Islet of Langerhans (tissue), 1 donor: Measurements from ENCODE around the gene AHSG.
"Not testable (repeated sequence)": the region's sequence is repeated elsewhere in the genome, so short reads cannot be mapped to it uniquely, and the experiment has no call there.

ENCODE experiments used
- FAIRE-seq: peaks from one replicate; lab custom pipeline; 2011; peaks lifted over from hg19 to GRCh38; lab: Jason Lieb, UNC

The AHSG gene

DNA sequence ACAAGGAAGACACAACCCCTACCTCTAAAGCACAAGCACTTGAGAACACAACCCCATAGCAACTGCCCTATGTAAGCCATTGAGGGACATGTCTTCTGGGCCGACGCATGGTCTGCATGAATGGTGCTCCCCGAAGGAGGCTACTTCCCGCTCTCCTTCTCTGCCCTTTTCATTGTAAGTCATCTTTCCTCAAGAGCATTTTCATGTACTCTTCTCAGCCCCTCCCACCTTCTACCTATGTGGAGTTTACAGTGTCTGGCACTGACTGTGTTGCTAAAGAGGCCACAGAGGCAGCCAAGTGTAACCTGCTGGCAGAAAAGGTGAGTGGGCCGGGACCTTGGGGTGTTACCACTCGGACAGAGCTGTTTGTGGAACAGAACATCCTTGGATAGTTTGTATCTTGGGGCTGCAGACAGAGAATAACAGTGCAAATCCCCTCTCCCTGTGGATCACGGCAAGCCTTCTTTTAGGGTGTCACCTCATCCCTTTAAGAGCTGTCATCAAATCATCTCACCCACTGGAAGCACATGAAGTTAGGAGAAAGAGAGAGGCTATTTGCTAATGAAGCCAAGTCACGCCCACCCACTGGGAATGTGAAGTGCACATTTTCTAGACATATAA is 5.6 kb downstream of the AHSG start:
- no peak for FAIRE-seq

DNA sequence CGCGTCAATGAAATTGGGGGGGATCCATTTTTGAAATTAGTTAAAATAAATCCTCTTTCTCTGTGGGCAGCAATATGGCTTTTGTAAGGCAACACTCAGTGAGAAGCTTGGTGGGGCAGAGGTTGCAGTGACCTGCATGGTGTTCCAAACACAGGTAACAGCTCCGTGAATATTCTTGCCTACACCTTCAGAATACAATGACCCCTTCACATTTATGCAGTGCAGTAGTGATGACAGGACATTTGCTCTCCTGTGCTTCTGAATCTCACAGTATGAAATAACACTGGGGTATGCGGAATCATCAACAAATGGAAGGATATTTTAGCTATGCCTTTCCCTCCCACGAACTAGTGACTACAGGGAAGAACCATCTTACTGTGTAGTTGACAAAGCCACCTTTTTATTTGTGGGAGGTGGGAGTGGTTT is 6.9 kb downstream of the AHSG start:
- no peak for FAIRE-seq

DNA sequence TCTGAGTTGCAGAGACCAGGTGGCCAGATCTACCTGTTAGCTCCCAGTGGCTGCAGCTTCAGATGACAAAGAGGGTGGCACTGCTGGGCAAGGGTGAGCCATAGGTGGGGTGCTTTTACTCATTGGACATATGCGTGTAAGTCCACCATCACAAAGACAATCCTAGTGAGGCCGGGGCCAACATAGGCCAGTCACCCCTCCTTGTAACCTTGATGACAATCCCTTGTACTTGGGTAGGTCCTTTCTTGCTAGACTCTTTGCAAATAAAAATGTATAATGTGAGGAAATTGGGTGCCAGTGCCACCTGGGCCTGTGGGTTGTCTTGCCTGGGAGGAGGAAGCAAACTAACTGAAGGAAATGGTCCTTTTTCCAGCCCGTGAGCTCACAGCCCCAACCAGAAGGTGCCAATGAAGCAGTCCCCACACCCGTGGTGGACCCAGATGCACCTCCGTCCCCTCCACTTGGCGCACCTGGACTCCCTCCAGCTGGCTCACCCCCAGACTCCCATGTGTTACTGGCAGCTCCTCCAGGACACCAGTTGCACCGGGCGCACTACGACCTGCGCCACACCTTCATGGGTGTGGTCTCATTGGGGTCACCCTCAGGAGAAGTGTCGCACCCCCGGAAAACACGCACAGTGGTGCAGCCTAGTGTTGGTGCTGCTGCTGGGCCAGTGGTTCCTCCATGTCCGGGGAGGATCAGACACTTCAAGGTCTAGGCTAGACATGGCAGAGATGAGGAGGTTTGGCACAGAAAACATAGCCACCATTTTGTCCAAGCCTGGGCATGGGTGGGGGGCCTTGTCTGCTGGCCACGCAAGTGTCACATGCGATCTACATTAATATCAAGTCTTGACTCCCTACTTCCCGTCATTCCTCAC is 7.6 kb downstream of the AHSG start:
- no peak for FAIRE-seq

DNA sequence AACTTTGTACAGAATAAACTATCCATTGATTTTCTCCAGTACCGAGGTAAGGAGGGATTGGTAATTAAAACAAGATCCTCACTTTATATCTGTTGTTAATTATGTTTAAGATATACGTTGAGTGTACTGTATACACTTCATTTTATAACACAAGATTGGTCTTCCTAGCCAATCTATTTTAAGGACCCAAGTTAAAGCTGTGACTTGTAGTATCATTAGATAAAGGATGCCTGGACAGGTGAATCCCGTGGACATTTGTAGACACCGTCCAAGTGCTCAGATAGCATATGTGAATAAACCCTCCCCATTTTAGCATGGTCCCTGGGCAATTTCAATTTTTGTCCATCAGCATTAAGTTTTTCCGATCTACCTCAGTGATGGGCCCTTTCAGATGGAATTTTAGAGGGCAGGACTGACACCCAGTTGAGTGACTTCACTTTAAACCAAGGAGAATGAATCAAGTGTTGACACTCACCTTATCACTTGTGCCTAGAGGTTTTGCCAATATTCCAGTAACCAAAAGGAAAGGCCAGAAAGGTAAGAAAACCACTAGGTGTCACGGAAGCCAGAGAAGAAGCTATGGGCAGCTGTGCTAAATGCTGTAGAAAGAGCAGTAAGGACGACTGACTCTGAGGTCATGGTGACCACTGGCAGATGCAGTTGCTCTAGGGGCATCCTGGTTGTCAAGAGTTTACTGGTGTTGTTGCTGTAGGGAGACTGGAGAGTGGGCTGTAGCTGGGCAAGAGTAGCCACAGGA is 9.2 kb downstream of the AHSG start:
- FAIRE-seq, result no peak

DNA sequence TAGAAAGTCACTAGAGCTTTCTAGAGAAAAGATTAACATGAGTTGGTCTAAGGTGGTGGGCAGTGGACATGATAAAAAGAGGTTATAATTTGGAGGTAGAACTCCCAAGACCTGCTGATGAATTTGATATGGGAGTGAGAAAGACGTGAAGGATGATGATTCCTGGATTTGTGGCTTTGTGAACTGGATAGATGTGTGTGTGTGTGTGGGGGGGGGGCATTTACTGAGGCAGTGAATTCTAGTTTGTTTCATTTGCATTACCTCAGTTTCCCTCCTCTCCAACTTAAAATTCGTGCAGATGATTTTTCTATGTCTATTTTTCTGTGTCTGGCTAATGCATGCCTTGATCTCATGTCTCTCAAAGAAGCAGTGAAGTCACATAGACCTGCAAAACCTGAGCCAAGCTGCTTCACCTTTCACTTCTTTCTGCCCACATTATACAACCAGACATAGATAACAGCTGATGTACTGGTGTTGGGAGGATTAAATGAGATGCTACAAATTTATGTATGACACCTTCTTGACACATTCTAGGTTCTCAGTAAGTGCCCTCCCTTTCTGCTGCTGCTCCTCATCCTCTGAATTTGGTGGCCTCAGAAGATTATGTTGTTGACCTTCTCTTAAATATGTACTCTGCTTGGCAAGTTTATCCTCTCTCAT is 9.9 kb downstream of the AHSG start:
- FAIRE-seq, result no peak

DNA sequence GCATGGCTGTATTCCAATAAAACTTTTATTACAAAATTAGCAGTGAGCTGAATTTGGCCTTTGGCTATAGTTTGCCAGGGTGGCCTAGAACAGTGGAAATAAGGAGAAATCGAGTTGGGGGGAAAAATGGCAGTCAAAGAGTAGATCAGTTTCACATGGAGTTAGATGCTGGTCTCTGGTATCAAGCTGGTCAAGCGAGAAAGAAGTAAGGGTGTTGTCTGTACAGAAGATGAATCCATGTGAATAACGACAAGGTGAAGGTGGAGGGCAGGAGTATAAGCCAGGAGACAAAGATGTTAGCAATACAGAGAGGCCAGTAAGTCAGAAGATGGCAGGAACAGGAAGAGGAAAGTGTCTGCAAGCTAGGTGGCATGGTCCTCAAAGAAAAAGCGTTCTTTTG is 11.7 kb downstream of the AHSG start:
- FAIRE-seq, result no peak

DNA sequence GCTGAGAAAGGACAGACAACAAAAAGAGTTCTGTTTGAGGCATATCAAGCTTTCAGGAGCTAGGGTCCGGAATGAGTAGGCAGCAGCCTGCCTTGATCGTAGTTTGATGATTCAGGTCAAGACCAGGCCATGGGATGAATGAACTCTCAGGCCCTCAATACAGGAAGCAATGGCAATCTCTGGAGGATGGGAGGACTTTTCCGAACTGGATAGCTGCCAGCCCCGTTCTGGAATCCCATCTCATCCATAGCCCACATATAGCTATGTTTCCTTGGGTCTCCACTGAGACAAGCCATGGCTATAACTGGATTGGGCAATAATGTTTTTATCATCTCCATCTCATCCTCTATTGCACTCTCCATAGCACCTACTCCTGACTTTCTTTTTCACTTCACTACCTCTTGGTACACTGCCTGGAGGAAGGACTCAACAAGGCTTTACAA is 12.8 kb downstream of the AHSG start:
- FAIRE-seq, result no peak

DNA sequence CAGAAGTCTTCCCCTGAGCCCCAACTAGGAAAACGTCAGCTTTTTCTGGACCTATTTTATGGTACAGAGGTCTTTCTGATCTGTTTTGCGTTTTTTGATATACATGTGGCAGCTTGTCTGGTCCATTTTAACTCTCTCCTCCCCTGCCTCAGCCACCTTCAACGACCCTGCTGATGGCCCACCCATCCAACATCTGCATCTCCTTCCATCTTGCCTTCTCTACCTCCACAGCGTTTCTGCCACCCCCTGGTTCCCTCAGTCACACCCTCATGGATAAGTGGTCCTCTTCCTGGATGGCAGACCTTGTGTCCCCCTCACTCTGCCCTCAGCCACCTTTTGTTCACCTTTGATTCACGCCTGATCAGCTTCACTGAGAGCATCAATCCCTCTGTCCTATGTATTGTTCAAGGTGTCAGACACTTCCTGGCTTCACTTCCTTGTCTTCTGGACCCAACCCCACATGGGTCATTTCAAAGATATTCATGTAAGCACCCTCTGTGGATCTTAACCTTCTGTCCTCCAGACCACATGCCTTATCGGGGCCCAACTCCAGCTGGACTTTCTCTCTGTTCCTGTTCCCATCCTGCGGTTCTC is 13.5 kb downstream of the AHSG start:
- no peak for FAIRE-seq

DNA sequence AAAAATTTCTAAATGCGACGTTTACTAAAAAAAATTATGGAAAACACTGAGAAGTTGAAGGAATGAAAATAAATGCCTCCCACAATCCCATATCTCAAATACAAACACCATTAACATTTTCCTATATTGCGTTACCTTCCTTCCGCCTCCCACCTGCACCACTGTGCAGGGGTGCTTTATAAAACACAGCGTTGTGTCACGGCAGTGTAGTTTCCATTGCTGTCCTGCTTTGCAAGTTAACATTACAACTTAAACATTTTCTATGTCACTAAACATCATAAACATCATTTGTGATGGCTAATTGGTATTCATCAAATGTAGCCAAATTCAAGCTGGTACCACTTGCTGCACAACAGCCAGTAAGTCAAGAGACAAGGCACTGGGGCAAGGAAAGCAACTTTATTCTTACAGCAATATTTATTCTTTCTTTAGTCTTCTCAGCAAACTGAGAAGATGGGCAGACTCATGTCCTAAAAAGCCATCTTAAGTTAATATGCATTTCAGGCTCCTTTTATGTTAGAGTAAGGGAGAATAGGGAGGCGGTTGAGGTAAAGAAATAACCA is 15.1 kb downstream of the AHSG start:
- no peak for FAIRE-seq

DNA sequence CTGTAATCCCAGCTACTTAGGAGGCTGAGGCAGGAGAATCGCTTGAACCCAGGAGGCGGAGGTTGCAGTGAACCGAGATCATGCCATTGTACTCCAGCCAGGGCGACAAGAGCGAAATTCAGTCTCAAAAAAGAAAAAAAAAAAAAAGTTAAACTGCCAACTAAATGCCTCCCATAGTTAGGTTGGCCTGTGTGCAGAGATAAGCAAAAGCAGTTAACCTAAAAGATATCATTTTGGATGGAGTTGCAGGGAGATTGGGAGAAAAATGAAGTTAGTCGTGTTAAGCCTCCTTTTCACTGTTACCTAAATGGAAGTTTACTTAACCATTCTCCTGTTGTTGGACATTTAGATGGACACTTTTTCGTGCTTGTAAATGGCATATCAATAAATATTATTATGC is 15.9 kb downstream of the AHSG start:
- no peak for FAIRE-seq

DNA sequence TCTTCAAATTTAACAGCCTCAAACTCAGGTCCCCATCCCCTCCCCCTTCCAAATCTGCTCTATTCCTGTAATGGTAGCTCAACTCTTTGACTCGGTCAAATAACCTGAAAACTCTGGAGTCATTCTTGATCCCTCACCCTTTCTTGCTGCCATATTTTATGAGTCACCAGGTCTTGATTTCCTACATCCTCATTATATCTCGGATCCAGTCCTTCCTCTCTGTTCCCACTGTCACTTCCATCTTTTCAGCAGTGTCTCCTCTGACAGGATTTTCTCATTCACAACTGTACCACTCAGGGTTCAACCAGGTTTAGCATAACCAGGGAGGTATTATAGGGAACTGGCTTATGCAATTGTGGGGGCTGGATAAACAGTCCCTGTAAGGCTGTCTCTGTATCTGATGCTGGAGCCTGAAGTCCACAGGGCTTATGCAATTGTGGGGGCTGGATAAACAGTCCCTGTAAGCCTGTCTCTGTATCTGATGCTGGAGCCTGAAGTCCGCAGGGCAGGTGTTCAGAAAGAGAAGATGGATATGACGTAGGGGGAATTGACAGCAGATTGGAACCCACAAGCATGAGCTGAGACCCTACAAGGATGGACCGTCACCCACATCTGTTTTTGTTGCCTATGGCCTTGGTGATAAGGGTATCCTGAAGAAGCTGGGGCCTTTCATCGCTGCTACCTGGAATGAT is 18.2 kb downstream of the AHSG start:
- FAIRE-seq, result no peak

DNA sequence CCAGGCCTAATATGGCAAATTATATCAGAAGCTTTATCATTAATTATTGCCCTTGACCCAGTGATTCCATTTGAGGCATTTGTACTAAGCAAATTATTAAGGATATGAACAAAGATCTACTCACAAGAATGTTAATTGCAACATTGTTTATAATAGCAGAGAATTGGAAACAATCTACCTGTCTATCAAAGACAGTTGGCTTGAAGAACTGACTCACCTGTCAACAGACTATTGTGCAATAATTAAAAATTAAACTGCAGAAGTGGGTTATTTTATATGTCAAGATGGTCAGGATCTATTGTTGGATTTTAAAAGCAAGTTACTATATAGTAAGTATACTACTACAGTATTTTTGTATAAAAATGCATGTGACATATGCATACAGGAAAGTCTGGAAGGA is 20.6 kb downstream of the AHSG start:
- FAIRE-seq, result no peak

DNA sequence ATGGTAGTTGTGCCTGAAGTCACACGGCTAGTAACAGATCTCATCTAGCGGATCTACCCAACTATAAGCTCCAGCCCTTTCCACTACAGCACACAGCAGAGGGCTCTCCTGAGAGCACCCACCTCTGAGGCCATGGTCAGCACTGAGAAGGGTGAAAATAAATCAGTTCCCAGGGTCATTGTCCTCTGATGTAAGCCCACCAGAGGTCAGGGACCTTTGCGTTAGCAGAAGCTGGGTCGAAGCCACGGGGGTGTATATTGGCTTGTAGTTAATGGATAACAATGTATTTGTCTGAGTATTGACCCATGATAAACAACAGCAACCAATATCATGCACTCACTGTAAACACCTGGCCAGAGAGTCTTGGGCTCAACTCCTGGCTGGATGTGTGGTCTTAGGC is 21.3 kb downstream of the AHSG start:
- FAIRE-seq, result not testable (repeated sequence)

DNA sequence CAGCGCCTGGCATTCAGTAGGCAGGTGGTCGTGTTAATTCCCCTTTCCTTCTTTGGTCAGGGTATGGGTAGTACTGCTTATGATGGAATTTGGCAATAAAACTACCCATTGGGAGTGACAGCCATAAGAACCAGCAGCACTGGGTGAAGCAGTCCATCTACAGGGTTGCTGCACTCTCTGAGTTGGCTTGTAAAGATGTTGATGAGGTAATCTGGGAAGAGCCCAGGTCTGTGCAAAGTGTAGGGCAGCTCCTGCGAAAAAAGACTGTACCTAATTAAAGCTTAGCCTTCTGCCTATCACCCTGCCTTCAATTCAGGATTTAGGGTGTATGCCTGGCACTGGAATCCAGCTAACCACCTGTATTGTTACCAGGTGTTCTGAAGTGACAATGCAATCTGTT is 22.7 kb downstream of the AHSG start:
- no peak for FAIRE-seq

DNA sequence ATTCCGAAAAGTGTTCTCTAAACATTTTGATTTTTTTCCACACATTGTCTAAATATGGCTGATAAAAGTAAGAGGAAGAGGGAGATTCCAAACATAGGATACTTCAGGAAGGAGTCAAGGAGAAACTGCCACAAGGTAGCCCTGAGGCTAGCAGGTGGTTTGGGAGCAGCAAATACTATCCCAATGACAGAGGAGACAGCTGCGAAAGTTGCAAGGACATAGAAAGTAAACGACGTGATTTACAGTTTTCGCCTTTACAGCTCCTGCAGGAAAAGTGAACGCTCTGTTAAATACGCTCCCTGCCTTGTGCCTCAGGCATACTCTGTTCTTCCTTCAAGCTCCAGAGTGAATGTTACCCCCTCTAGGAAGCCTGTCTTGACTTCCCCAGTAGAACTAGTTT is 23.7 kb downstream of the AHSG start:
- no peak for FAIRE-seq

DNA sequence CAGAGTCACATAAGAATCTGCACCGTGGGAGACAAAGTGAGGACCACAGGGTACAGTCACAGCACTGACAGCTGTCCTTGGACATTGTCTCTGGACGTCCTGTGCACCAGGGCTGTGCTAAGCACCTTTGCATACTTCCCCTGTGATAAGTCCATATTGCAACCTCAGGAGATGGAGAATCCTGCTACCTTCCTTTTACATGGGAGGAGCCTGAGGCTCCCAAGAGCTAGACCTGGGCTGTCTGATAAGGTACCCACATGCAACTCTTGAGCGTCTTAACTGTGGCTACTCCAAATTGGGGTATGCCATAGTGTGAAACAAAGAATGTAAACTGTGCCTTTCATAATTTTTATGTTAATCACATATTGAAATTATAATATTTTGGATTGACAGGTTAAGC is 24.8 kb downstream of the AHSG start:
- no peak for FAIRE-seq

DNA sequence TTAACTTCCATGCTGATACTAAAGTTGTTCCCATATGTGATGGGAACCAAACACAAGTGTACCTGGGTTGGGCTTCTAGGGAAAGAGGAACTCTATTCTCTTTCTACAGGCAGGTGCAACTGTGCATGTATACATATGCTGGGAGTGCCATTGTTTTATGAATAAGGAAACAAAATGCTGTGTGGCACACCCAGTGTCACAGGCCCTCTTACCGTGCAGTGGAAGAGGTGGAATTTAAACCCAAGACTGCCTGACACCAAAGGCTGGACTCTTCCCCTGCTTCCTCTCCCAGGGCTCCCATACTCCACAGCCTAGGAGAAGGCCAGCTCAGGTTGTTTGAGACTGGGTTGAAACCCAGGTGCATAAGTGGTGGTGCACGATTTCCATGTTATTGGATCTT is 25.4 kb downstream of the AHSG start:
- no peak for FAIRE-seq

DNA sequence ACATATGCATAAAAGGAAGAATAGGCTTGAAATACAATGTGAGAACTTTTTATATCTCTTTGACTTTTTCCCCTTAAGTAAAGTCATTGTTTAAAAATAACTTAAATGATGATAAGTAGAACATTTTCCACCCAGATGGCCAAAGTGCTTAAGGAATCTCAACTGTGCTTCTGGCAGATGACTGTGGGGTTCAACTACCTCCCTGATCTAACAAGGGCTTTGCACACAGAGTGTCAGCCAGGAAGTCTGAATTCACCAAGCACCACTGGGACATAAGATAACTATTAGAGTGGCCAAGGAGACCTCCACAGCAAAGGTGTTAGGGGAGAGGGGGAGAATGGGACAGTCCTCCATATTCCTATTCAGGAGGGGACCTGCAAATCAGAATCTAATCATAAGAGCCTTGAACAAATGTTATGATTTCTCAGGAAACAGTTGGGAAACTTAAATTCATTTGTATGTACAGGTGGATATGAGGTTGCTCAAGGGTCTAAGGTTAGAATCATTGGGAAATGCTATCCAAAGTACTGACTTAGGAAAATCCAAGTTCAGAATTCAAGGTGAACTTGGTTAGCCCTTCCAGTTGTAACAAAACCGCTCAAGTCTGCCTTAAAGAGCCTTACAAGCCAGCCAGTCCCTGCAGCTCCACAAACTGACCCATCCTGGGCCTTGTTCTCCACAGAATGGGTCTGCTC is 27.1 kb downstream of the AHSG start, which contains the start of gene FETUB:
Gene FETUB (plus strand): TSS at position 622 of the 695 bp plus-strand sequence. CDS start 62 bp downstream, at position 684.
- FAIRE-seq, result no peak

DNA sequence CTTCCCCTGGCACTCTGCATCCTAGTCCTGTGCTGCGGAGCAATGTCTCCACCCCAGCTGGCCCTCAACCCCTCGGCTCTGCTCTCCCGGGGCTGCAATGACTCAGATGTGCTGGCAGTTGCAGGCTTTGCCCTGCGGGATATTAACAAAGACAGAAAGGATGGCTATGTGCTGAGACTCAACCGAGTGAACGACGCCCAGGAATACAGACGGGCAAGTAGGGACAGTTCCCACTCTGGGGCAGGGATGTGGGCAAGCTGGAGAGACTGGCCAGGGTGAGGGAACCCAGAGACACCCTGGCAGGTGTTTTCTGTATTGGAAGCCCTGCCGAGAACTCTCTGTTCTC is 27.6 kb downstream of the AHSG start:
- no peak for FAIRE-seq

DNA sequence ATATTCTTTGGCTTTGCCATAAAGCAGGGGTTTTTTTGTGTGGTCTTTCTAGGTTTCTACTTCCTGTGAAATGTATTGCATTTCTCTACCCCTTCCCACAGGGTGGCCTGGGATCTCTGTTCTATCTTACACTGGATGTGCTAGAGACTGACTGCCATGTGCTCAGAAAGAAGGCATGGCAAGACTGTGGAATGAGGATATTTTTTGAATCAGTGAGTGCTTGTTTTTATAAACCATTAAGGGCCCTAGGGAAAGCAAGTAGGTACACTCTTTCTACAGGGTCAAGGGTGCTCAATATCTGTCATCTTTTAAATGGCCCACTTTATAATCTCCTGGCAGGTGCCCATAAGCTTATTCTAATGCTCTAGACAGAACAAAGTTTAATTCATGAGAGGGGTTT is 28.1 kb downstream of the AHSG start:
- no peak for FAIRE-seq

DNA sequence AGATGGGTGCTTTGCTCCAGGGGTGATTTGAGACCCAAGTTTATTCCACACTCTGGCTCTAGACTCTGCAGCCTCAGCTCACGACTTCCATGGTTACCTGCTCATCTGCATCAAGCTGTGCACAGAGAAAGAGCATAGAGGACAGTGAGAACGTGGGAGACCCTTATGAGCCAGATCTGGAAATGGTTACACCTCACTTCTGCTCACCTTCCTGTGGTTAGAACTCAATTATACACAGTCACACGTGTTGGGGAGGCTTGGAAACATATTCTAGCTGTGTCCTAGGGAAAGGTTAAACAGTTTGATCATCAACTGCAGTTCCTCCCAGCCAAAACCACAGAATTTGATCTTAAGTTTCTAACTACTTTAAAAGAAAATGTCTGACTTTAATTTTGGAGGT is 29.2 kb downstream of the AHSG start:
- FAIRE-seq, result no peak
